Heart left ventricle (tissue), 13 donors: ENCODE results near the gene ZNF705A.

Experiments
- POLR2A ChIP-seq, 2 donors: fragments of 450-650 bp; IDR thresholded peaks; one replicate each; pipeline ENCODE4 v1.6.1; 2017; ENCODE audit warnings: antibody characterized with exemption in 2 of 2, mild to moderate bottlenecking in 2 of 2, moderate library complexity in 2 of 2
- TF ChIP-seq, protein P1 (sequence below), 12 donors: fragments of 200-600 bp; sonication (generic) in 4 of 12; IDR thresholded peaks; one replicate each; pipeline versions ENCODE4 v1.5.0 to v1.8.0; 2018 to 2022; ENCODE audit warnings: antibody characterized with exemption in 12 of 12, mild to moderate bottlenecking in 5 of 12
- donor health status: ischemic (EF 13 %, LVEDD 7.1; RV severe dilation, severe dysfunction).
- donor health status: DM: no; HTN: yes; CAD: no.
- donor health status: DM: no; HTN: no; CAD: no.
- donor health status: ischemic (EF 25% LVEDD 6.9; RV normal size, moderate dysfunction).
- donor health status: ischemic (EF 25% LVEDD 5.7; RV mildly dilated, moderate dysfunction).
- donor health status: ischemic (EF 35%, LVEDD 5.7; RV mildly dilated, moderate dysfunction).
- donor health status: nonischemic (EF 11% LVEDD 7.7; RV severe dilation, severe dysfunction).
- donor health status: DM: yes; HTN: yes; CAD: no.
- donor health status: PGD.
- donor health status: ischemic (EF 29% LVEDD 5.4; RV normal size, mild dysfunction).
- donor health status: nonischemic (EF 23%, LVEDD 6.1; RV moderate dilation, normal function).

GRCh38 chr12:8145754-8146441 lies 10.9 kb upstream of the ZNF705A start:
- TF ChIP-seq, protein P1, sequence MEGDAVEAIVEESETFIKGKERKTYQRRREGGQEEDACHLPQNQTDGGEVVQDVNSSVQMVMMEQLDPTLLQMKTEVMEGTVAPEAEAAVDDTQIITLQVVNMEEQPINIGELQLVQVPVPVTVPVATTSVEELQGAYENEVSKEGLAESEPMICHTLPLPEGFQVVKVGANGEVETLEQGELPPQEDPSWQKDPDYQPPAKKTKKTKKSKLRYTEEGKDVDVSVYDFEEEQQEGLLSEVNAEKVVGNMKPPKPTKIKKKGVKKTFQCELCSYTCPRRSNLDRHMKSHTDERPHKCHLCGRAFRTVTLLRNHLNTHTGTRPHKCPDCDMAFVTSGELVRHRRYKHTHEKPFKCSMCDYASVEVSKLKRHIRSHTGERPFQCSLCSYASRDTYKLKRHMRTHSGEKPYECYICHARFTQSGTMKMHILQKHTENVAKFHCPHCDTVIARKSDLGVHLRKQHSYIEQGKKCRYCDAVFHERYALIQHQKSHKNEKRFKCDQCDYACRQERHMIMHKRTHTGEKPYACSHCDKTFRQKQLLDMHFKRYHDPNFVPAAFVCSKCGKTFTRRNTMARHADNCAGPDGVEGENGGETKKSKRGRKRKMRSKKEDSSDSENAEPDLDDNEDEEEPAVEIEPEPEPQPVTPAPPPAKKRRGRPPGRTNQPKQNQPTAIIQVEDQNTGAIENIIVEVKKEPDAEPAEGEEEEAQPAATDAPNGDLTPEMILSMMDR (IDR thresholded peaks at IDR 0.05): no peak
- TF ChIP-seq POLR2A (IDR thresholded peaks at IDR 0.05): no peak
